GM04503 (cell line): ENCODE measurements around the gene LDLRAP1.

Experiments
- DNase-seq: peaks from one replicate; pipeline ENCODE4 v3.0.0-alpha.2; 2012; ENCODE audit warnings: low read depth

Gene LDLRAP1

DNA sequence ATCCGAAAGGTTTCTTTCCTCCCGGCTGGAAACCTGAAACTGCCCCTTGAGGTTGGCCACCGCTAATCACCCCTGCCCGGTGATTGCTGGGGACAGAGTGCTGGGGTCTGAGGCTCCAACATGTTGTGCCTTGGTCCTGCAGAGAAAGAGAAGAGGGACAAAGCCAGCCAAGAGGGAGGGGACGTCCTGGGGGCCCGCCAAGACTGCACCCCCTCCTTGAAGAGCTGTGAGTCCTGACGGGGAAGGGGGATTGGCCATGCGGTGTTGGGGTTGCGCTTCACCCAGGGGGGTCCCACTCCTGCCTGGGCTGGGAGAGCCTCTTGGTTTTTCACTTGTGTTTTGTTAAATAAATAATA, 19.5 kb downstream of the LDLRAP1 start:
- DNase-seq = no peak

DNA sequence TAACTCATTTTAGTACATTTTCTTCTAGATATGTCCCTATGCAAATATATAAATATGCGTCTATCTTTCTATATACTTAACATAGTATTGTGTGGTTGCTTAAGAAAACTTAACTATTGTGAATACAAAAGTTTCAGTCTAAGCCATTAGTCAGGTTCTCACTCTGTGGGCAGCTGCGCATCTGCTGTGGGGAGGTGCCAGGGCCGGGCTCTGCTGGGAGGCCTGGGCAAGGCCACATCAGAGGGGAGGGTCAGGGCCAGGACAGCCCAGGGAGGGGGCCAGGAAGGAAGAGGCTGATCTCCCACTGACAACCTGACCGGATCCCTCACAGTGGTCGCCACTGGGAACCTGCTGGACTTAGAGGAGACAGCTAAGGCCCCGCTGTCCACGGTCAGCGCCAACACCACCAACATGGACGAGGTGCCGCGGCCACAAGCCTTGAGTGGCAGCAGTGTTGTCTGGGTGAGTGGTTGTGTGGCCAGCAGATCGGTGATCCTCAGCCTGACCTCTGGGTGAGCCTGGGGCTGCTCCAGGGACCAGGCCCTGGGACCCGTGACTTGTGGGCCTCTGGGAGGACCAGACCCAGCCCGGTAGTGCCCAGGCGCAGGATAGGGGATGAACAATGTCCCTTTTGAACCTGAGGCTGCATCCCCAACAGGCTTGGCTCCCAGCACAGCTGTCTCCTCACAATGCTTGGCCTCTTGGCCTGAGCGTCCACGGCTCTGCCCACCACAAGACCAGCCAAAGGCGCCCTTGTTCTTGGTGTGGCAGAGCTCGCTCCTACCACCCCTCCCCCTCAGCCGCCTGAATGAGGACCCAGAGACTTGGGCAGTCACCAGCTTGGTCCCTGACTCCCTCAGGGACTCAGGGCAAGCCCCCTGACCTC, 20.2 kb downstream of the LDLRAP1 start:
- no peak for DNase-seq

DNA sequence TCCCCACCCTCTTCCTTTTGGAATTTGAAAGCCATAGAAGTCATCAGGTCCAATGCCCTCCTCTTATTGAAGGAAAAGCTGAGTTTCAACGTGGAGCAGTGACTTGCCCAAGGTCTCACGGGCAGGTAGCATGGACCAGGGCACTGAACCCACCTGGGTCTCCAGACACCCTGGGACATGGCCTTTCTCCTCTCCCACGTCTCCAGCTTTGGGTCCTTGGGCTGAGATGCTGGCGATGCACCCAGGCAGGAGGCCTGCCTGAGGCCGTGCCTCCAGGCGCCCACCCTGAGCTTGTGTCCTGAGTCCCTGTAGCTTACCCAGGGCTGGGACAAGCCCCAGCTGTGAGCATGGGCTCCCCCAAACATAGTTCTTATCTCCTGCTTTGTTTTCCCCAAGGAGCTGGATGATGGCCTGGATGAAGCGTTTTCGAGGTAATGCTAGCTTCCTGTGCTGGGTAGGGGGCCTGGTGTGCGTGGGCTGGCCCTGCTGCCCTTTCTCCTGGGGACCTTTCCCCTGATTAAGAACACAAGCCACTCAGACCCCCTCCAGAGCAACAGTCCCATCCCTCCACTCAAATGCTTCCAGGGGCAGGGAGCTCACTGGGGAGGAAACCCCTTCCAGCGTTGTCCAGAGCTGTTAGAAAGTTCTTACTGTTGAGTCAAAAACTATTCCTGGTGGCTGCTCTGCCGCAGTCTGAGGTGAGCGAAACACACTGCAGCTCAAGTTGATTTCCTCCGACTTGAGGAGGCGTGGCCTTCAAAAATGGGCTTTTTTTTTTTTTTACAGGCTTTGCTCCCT, 21.6 kb downstream of the LDLRAP1 start:
- no peak for DNase-seq

DNA sequence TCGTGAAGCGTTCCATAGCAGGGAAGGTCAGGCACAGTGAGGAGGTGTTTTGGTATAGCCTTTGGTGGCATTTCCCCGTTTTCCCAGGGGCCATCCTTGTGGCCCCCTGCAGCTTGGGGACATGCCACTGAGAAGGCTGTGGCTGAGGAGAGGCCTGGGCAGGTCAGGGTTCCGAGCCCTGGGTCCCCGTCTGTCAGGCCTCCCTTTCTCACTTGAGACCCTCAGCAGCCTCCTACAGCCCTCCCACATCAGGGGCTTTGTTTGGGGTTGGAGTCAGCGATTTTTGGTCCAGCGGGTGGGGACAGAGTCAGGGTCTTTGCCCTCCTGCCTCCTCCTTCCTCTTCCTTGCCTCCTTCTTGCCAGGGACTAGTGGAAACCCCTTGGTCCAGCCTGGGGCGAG, 22.2 kb downstream of the LDLRAP1 start:
- DNase-seq = no peak

DNA sequence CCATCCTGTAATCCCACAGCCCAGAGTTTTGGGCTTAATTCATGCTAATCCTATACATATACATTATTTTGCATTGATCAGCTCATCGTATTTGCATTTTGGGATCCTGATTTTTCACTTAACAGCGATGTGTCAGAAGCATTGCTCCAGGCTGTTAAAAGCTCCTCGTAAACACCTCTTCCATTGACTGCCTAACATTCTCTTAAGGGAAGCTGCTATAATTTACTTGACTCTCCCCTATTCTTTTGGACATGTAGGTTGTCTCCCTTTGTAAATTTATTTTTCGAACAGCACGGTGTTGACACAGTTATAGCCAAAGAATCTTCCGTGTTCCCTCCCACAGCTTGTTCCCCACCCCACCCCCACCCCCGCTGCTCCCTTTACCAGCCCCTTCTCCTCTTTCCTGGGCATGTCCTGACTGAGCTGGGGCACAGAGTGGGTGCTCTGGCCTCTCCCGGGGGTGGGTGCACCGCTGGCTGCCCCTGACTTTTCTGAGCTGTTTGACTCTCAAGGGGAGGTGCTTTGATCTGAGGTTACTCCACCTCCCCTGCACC, 22.8 kb downstream of the LDLRAP1 start:
- DNase-seq = no peak

DNA sequence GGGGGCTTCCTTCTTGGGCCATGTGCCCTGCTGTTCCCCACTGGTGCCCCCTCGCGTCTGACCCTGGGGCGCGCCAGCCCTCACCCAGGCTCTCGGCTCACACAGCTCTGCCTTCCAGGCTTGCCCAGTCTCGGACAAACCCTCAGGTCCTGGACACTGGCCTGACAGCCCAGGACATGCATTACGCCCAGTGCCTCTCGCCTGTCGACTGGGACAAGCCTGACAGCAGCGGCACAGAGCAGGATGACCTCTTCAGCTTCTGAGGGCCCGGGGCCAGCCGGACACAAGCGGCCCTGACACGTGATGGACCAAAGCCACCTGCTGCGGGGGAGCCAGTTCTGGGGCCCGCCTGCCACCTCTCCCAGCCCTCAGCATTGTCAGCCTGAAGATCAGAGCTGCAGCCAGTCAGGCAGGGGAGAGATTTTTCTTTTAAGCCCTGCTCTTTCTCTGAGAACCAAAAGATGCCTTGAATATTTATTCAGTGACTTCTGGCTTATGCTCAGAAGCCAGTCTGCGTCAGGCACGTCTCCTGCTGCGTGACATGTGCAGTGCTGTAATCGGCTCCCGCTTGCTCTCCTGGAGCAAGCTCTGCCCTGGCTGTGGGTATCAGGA, 23.4 kb downstream of the LDLRAP1 start:
- DNase-seq = peak; percentile 68

DNA sequence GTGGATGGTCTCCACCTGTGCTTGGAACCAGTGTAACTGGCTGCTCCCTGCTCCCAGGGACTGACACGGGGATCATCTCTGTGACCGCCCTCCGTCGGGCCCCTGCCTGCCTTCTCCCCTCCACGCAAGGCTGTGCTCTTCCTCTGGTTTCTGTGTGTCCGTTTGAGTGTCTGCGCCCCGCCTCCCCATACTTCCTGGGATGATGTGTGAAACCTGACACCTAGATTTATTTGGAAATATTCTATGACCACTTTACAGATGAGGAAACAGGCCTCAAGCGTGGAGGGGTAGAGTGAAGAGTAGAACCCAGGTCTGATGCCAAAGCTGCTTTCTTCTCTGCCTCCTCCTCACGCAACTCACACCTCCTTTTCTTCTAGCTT, 24.3 kb downstream of the LDLRAP1 start:
- DNase-seq = no peak

DNA sequence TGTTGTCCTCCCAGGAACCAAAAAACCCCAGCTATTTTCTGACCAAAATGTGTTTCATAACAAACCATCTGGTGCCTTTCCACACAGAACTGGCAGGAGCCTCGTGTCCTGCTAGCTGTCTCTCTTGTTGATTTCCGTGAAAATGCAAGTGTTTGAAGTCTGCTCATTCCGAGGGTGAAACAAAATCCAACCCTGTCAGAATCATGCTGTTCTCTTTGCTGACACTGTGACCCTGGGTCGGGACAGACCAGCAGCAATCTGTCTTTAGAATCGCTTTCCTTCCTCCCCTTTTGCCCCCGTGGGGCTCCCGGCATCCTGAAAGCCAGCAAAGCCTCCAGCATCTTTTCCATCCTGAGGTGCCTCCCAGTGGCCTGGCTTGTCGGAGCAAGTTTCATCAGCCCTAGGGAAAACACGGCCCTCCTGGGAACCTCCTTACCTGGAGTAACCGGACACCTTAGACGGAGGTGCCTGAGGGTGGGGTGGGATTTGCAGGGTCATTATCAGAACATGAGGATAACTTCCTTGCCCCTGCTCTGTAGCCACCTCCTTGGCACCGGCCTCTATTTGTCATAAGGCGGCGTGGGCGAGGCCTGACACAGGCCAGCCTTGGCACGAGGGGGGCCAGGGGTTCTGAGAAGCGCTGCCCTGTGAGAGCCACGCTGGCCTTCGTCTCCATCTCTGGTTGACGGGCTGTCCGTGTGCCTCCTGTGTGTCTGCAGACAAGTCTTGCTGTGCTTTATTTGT, 24.9 kb downstream of the LDLRAP1 start:
- peak; percentile 67 for DNase-seq

DNA sequence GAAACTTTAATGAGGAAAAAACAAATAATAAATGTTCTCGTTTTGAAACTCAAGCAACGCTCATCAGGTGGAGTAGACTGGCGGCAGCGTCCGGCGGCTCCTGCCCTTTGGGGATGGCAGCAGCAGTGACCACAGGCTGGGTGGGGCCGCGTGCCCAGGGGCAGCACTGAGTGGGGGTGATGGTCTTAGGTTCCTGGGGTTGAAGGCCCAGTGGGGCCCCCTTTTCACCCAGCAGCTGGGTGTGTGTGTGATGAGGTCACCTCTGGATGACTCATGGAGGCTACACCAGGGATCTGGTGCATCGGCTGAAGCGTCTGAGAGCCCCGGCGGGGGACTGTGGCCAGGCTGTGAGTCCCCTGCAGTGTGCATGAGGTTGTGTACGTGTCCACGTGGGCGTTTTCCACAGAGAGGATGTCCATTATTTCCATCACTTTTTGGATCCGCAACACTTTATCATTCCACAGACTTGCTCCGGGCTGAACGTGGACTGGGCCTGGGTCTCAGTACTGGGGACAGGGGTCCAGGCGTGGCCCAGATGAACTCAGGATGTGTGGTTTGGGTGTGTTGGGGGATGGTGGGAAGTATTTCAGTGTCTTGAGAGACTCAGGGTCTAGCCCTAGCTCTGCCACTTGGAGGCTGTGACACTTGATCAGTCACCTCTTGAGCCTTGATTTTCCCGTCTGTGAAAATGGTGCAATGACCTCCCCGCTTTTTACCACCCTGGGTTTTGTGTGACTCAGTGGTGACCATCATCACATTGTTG, 25.6 kb downstream of the LDLRAP1 start:
- peak; percentile 58 for DNase-seq

DNA sequence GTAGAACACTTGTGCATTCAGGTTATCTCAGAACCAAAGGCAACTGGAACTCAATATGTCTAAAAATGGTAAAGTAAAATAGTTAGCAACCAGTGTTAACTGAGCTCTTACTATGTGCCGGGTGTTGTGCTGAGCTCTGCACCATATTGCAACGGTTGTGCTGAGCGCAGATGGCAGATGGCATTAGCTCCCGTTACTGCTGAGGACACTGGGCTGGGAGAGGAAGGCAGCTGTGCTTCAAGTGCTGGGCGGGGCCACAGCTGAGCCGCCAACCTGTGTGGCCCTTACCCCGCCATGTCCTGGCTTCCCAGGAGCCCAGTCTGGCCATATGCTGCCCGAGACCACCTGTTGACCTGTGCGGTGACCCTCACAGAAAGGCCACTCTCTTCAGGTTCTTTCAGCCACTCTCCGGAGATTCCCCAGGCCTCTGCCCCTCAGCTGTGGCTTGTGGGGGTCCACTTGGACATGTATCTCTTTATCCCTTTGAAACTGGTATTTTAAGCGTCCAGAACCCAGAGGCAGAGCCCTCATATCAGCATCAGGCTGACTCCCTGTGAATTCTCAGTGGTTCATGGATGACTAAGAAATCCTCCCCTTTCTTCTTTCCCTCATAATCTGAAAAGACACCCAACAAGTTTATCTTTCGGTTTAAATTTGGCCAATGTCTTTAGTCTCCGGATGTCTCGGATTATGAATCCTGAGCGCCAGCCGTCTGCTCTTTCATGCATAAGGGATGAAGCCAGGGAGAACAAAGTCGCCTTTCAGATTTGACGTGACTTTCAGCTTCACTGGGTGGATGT, 26.4 kb downstream of the LDLRAP1 start:
- DNase-seq = no peak

DNA sequence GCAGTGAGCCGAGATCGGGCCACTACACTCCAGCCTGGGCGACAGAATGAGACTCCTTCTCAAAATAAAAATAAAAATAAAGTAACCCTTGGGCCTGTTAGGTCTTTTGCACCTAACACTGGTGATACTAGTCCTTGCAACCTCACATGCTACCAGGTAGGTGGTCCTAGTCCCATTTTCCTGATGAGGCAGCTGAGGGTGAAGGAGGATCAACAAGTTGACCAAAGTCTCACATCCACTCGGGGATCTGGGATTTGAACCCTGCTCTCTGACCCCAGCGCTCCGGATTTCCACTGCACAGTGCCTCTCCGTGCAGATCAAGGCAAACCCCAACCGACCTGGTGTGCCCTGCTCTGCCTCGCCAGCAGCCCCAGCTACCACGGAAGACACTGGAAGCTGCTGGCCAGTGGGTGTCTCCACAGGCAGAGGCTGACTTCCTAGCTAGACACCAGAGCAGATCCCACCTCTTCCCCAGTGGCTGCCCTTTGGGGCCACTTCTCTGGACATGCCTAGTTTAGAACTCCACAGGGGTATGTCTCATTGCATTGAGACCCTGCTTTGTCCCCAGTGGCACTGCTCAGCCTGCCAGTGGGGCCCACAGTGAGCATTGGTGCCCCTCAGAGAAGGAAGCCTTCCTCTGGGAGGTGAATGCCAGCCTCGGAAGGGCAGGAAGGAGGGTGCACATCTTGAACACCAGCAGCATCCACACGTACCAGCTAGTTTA, 27.6 kb downstream of the LDLRAP1 start:
- DNase-seq = no peak

DNA sequence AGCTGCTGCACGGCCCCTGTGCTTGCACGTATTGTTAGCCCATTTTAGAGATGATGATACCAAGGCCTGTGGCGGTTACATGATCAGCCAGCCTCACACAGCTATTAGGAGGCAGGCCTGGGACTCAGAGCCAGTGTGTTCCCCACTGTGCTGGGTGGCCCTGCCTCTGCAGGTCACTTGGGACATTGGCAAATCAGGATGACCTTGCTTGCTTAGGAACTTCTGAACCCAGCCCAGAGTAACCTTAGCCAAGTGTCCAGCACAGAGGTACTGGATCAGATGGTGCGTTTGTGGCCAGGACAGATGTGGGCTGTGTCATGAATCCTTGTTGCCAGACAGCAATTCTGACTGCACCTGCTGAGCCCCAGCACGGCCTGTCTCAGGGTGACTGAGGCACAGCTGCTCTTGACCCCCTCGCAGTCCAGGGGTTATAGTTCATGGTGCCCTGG, 28.1 kb downstream of the LDLRAP1 start:
- no peak for DNase-seq

DNA sequence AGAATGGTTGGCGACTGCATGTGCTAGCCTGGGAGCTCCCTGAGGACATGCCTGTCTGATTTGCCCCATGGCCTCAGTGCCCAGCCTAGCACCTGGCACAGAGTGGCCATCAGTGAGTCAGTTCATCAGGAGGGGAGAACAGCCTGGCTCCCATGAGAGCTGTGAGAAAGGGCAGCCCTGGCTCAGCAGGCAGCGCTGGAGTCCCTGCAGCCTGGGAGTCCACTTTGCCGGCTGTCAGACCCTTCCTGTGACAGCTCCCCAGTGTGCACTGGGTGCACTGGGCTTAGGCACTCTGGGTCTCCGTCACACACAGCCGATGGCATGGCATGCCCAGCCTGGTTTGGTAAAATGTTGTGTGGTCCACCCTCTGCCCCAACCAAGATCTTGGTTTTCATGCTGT, 28.7 kb downstream of the LDLRAP1 start:
- no peak for DNase-seq

DNA sequence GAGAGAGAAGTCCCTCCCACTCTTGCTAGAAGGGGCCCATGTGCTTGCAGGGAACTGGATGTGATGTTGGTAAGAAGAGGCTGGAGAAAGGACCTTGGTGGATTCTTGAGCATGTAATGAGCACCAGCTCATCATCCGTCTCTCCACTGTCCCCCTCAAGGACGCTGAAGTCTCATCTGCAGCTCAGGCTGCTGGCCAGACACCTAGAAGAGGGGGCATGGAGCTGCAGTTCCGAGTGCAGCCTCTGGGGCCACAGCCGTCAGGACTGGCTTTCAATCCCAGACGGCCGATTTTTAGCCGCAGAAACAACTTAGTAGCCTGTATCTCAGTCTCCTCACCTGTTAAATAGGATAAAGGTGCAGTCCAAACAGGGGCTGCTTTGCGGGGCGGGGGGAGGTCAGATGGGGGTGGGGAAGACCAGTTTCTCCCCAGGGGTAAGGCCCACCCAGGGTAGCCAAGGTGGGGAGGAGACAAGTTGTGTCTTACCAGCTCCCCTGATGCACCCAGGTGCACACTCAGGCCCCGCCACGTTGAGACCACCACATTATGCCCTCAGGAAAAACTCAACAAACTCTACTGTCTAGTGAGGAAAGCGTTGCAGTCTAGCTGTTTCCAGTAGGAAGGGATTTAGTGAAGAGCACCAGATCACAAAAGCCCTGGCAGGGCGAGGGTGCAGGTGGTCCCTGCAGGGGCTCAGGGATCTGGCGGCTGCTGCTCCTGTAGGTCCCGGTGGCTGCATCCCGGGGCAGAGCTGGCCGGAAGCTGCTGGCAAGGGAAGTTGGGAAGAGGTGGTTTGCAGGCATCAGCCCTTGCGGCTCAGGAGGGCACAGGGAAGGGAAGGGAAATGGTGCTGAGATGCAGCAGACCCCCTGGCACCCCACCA, 29.5 kb downstream of the LDLRAP1 start:
- no peak for DNase-seq

DNA sequence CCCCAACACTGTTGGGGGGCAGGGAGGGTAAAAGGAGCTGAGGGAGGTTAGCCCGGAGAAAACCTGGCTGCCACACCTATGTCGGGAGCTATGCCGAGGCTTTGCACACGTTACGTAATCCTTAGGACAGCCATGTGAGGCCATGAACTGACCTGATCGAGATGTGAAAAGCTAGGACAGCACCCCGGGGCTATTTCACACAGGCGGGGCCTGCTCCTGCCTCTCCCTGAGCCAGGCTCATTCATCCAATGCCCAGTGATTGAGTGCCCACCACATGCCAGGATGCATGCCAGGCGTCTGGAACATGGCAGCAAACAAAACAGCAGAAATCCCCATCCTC, 30.2 kb downstream of the LDLRAP1 start:
- no peak for DNase-seq

DNA sequence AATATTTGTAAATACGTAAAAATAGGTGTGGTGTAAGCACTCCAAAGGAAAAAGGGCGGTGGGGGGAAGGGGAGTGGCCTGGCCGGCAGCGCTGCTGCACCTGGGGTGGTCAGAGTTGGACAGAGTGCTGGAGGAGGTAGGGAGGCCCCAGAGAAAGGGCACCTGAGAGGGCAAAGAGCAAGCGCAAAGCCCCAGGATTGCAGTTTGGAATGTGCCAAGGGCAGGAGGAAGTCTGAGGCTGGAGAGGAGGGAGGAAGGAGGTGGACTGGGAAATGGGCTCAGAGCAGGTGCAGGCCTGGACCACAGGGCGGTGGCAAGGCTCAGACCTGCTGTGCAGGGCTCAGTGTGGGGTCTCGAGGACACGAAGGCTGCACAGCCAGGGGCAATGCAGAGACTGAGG, 30.6 kb downstream of the LDLRAP1 start:
- DNase-seq = no peak

DNA sequence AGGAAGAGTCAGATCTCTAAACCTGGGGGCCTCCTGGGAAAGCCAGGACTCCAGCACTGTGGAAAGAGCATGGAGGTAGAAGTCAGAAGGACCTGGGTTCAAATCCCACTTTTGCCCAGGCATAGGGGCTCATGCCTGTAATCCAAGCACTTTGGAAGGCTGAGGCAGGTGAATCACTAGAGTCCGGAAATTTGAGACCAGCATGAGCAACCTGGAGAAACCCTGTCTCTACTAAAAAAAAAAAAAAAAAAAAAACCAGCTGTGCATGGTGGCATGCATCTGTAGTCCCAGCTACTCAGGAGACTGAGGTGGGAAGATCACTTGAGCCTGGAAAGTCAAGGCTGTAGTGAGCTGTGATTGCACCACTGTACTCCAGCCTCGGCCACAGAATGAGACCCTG, 31.8 kb downstream of the LDLRAP1 start:
- DNase-seq = no peak

DNA sequence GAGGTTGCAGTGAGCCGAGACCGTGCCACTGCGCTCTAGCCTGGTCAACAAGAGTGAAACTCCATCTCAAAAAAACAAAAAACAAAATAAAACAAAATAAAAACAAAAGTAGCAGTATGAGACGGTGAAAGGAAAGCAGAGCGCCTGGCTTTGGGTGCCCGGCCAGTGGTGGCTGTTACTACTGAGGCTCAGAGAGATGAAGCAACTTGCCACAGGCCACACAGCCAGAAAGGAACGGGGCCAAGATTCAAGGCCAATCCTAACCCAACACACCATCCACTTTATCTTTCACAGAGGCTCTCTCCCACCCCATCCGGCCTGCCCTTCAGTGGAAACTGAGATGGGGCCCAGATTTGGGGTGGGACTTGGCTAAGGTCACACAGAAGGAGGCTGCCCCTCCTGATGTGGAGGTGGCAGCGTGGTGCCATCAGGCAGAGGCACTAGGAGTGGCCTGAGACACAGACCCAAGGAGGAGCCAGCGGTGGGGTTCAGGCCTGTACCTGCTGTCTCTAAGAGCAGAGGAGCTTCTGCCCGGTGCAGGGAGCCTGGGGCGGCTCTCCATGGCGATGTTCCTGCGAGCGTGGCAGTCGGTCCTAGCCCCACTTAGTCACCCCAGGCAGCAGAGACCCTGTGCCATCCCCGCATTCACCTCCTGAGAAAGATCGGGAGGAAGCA, 33.2 kb downstream of the LDLRAP1 start:
- DNase-seq = no peak
